HepG2 (cell line): ENCODE data around the gene ZNF22. TPM values are rescaled to one million over a fixed set of nuclear protein-coding genes. Genes with fewer than 3 reads are reported as not detected.
A peak's percentile ranks its signal among the peaks of the same experiment; 100 is the strongest.

ENCODE experiments used
- AHDC1 ChIP-seq: sonication (generic); formaldehyde crosslinking; IDR thresholded peaks from 2 replicates; pipeline ENCODE4 v1.5.1; 2020; ENCODE audit warnings: mild to moderate bottlenecking, missing genetic modification reagents, borderline replicate concordance
- ATF7-NPFF ChIP-seq: sonication (generic); formaldehyde crosslinking; IDR thresholded peaks from 2 replicates; pipeline ENCODE4 v1.8.1; 2023; ENCODE audit warnings: mild to moderate bottlenecking, low read depth, missing genetic modification reagents, moderate library complexity
- CHD4 ChIP-seq: fragments of 200-600 bp; sonication (generic); IDR thresholded peaks from 2 replicates; pipeline ENCODE4 v1.7.0; 2017; ENCODE audit warnings: mild to moderate bottlenecking, low read length, borderline replicate concordance
- GZF1 ChIP-seq: sonication (generic); formaldehyde crosslinking; IDR thresholded peaks from 2 replicates; pipeline ENCODE4 v1.5.1; 2020; ENCODE audit warnings: mild to moderate bottlenecking, missing genetic modification reagents
- HDAC2 ChIP-seq: sonication (generic); formaldehyde crosslinking; IDR thresholded peaks from 2 replicates; pipeline ENCODE4 v1.4.0; 2020; ENCODE audit warnings: missing genetic modification reagents
- IRF9 ChIP-seq: sonication (generic); formaldehyde crosslinking; IDR thresholded peaks from 2 replicates; pipeline ENCODE4 v1.8.0; 2022; ENCODE audit warnings: missing genetic modification reagents, mild to moderate bottlenecking, borderline replicate concordance
- KAT2B ChIP-seq: fragments of 150-350 bp; IDR thresholded peaks from 2 replicates; pipeline ENCODE4 v1.6.1; 2014; ENCODE audit warnings: low read depth, low read length, borderline replicate concordance
- MAFF ChIP-seq: IDR thresholded peaks from 2 replicates; pipeline ENCODE4 v1.6.1; 2011; ENCODE audit warnings: low read depth, low read length, improper control_type of control experiment
- MATR3 ChIP-seq: sonication (generic); formaldehyde crosslinking; IDR thresholded peaks from 2 replicates; pipeline ENCODE4 v1.4.0; 2020; ENCODE audit warnings: missing genetic modification reagents
- MYPOP ChIP-seq: sonication (generic); formaldehyde crosslinking; IDR thresholded peaks from 2 replicates; pipeline ENCODE4 v1.8.1; 2023; ENCODE audit warnings: mild to moderate bottlenecking, moderate library complexity, missing genetic modification reagents
- NFKBIZ ChIP-seq: IDR thresholded peaks from 2 replicates; pipeline ENCODE4 v1.6.1; 2018; ENCODE audit warnings: missing genetic modification reagents, missing compliant biosample characterization
- NR2F2 ChIP-seq: IDR thresholded peaks from 2 replicates; pipeline ENCODE4 v1.6.1; 2012; ENCODE audit warnings: low read depth, inconsistent platforms, borderline replicate concordance
- RXRA ChIP-seq: sonication (generic); formaldehyde crosslinking; IDR thresholded peaks from 2 replicates; pipeline ENCODE4 v1.5.1; 2020; ENCODE audit warnings: missing genetic modification reagents
- SRSF1 ChIP-seq: fragments of 200-400 bp; formaldehyde crosslinking; optimal IDR thresholded peaks from 2 replicates; pipeline ENCODE3; 2017; ENCODE audit warnings: mild to moderate bottlenecking, low read depth, low read length, moderate library complexity
- WIZ ChIP-seq: sonication (generic); formaldehyde crosslinking; IDR thresholded peaks from 2 replicates; pipeline ENCODE4 v1.5.1; 2020; ENCODE audit warnings: mild to moderate bottlenecking, missing genetic modification reagents
- ZFP36L1 ChIP-seq: sonication (generic); formaldehyde crosslinking; IDR thresholded peaks from 2 replicates; pipeline ENCODE4 v1.8.0; 2022; ENCODE audit warnings: mild to moderate bottlenecking, missing genetic modification reagents, moderate library complexity
- ZMYM2 ChIP-seq: sonication (generic); formaldehyde crosslinking; IDR thresholded peaks from 2 replicates; pipeline ENCODE4 v1.8.0; 2022; ENCODE audit warnings: mild to moderate bottlenecking, missing genetic modification reagents
- ZNF484 ChIP-seq: sonication (generic); formaldehyde crosslinking; IDR thresholded peaks from 2 replicates; pipeline ENCODE4 v1.5.1; 2020; ENCODE audit warnings: mild to moderate bottlenecking, low read depth, missing genetic modification reagents, borderline replicate concordance
- ZNF543 ChIP-seq: sonication (generic); formaldehyde crosslinking; IDR thresholded peaks from 2 replicates; pipeline ENCODE4 v1.4.0; 2020; ENCODE audit warnings: mild to moderate bottlenecking, missing genetic modification reagents
- ZNF619 ChIP-seq: sonication (generic); formaldehyde crosslinking; IDR thresholded peaks from 2 replicates; pipeline ENCODE4 v1.4.0; 2020; ENCODE audit warnings: mild to moderate bottlenecking, missing genetic modification reagents
- ZNF720 ChIP-seq: sonication (generic); formaldehyde crosslinking; IDR thresholded peaks from 2 replicates; pipeline ENCODE4 v1.4.0; 2020; ENCODE audit warnings: missing genetic modification reagents
- polyA plus RNA-seq, 8 experiments: library from polyadenylated mRNA; depleted of rRNA in 3 of 8; stranded (reverse) in 7 of 8; unstranded in 1 of 8; fragments of >200 nt; fragmentation: Illumina TruSeq in 4 of 8; extraction: Trizol in 4 of 8; gene quantifications; 2 replicates each; pipeline versions ENCODE4 v1.2.1 to v1.2.3, GENCODE V29; 2011 to 2016; ENCODE audit warnings: low read depth in 4 of 8, missing spikeins in 1 of 8, mixed read lengths in 1 of 8; ENCODE audit not compliant: insufficient read depth in 1 of 8
- total RNA-seq, 5 experiments: library from RNA; depleted of rRNA; stranded (reverse); fragments of >200 nt; fragmentation: Illumina TruSeq; extraction: Trizol; gene quantifications; 2 replicates each; pipeline ENCODE4 v1.2.3, GENCODE V29; 2016; ENCODE audit warnings: low read depth in 1 of 5

The ZNF22 gene
- total and polyA plus RNA-seq, 2 of the 13 experiments (the other 11 are each of a cell fraction or from before 2014, with no cell fraction given): 0.40 to 1.3 TPM

- TF ChIP-seq AHDC1 (CRISPR knock-in tag) (peak; percentile 74; the same call in 1 of the 2 replicates), ZNF484 (CRISPR knock-in tag) (no peak), HDAC2 (CRISPR knock-in tag) (no peak; the same call in 1 of the 2 replicates), NFKBIZ (CRISPR knock-in tag) (peak; percentile 83; the same call in 1 of the 2 replicates), ATF7-NPFF (CRISPR knock-in tag) (no peak), NR2F2 (peak; percentile 59; the same call in 1 of the 2 replicates), RXRA (CRISPR knock-in tag) (peak; percentile 80), MAFF (peak; percentile 27; the same call in 1 of the 2 replicates), ZNF720 (CRISPR knock-in tag) (no peak), ZMYM2 (CRISPR knock-in tag) (peak; percentile 53; the same call in 1 of the 2 replicates), IRF9 (CRISPR knock-in tag) (no peak), MYPOP (CRISPR knock-in tag) (peak; percentile 77; the same call in 1 of the 2 replicates), WIZ (CRISPR knock-in tag) (no peak), SRSF1 (no peak), MATR3 (CRISPR knock-in tag) (no peak), ZNF619 (CRISPR knock-in tag) (0 out of 2 replicates have a peak, but pooled peaks have one; percentile 56), GZF1 (CRISPR knock-in tag) (no peak), KAT2B (no peak), CHD4 (no peak), ZNF543 (CRISPR knock-in tag) (peak; percentile 60; the same call in 1 of the 2 replicates), ZFP36L1 (CRISPR knock-in tag) (peak; percentile 43; the same call in 1 of the 2 replicates)
These were observed 4.6 kb upstream of the ZNF22 start (continued) for GRCh38 chr10:44995914-44996669.
